ENCODE results near the gene CDHR5.

GRCh38 chr11:638631-639331 is 14.0 kb upstream of the CDHR5 start:
- TF ChIP-seq CTCF (conservative IDR thresholded peaks at IDR 0.05 in 1 of 2, IDR thresholded peaks at IDR 0.05 in 1 of 2; ENCODE audit: extremely low read depth in 1 of 2, insufficient read depth in 1 of 2, low read depth in 1 of 2, low read length in 2 of 2) = no peak
- no peak for TF ChIP-seq EZH2 (IDR thresholded peaks at IDR 0.05; ENCODE audit: borderline replicate concordance, low read length)
